ENCODE data around the gene NDRG4. TPM values are rescaled to one million over a fixed set of nuclear protein-coding genes. Genes with fewer than 3 reads are reported as not detected.
A peak's percentile ranks its signal among the peaks of the same experiment; 100 is the strongest.

NDRG4 gene
- total and polyA plus RNA-seq, 2 donors (not counting 1 experiment from before 2014, with no cell fraction given): 4.0 to 5.1 TPM

DNA sequence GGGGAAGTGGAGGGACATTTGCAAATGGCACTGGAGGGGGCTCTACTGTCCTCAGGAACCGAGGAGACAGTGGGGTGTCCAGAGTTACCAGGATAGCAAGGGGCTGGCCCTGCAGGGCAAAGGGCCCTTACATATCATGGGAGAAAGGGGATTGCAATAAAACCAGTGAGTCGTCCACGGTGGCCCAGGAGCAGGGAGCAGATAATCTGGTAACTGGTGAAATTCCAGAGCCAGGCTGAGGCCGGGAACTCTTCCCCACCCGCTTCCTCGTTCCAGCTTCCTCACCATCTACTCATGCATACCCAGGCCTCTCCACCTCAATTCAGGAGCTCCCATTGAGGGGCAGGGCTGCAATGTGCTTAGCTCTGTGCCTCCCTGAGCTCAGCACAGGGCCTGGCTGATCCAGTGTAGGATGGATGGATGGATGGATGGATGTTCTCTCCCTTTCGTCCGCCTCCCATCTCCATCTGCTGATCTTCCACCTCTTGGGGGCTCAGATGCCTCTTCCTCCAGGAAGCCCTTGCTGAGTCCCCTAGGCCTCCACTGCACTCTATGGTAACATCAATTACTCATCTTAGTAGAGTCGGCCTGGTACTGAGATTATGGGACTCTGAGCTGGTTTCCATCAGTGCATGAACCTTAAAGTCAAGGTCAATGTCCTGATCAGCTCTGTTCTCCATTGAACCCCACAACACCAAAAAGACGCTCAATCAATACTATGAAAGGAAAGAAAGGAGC lies 41.2 kb upstream of the NDRG4 start:
- Histone ChIP-seq H3K27ac (ENCODE audit: insufficient read depth, low read length) (no peak overlapping the region), H3K4me3 (replicated peaks in 1 of 4; ENCODE audit: control extremely low read depth in 1 of 4, insufficient read depth in 1 of 4, low read depth in 3 of 4, low read length in 4 of 4) (no peak overlapping the region), H3K79me2 (ENCODE audit: control insufficient read depth, insufficient read depth, low read length) (no peaks in the 10 kb centered on the region), H3K36me3 (ENCODE audit: control insufficient read depth, insufficient read depth, low read length) (no peaks in the 10 kb centered on the region), H4K20me1 (ENCODE audit: control insufficient read depth, extremely low read depth, insufficient read depth, low read length) (no peaks in the 10 kb centered on the region), H3K9me3 (ENCODE audit: control insufficient read depth, insufficient read depth, low read depth, low read length) (no peaks in the 10 kb centered on the region), H2AFZ (ENCODE audit: low read length) (no peak overlapping the region), H3K4me1 (ENCODE audit: control insufficient read depth, extremely low read depth, insufficient read depth, low read length) (no peaks in the 10 kb centered on the region), H3K9ac (ENCODE audit: insufficient read depth, low read length) (no peak overlapping the region), H3K27me3 (ENCODE audit: control insufficient read depth, insufficient read depth, low read length) (peaks cover 9% of the 10 kb centered on the region), H3K4me2 (ENCODE audit: extremely low read depth, insufficient read depth, low read length) (no peak overlapping the region)
- DNase-seq (ENCODE audit: low read depth in 2 of 2): no peak
- TF ChIP-seq EZH2 (IDR thresholded peaks at IDR 0.05; ENCODE audit: low read length, missing control alignments): no peak
- TF ChIP-seq, protein P1, sequence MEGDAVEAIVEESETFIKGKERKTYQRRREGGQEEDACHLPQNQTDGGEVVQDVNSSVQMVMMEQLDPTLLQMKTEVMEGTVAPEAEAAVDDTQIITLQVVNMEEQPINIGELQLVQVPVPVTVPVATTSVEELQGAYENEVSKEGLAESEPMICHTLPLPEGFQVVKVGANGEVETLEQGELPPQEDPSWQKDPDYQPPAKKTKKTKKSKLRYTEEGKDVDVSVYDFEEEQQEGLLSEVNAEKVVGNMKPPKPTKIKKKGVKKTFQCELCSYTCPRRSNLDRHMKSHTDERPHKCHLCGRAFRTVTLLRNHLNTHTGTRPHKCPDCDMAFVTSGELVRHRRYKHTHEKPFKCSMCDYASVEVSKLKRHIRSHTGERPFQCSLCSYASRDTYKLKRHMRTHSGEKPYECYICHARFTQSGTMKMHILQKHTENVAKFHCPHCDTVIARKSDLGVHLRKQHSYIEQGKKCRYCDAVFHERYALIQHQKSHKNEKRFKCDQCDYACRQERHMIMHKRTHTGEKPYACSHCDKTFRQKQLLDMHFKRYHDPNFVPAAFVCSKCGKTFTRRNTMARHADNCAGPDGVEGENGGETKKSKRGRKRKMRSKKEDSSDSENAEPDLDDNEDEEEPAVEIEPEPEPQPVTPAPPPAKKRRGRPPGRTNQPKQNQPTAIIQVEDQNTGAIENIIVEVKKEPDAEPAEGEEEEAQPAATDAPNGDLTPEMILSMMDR (conservative IDR thresholded peaks at IDR 0.05 in 1 of 2, IDR thresholded peaks at IDR 0.05 in 1 of 2; ENCODE audit: low read depth in 1 of 2, low read length in 2 of 2): no peak

DNA sequence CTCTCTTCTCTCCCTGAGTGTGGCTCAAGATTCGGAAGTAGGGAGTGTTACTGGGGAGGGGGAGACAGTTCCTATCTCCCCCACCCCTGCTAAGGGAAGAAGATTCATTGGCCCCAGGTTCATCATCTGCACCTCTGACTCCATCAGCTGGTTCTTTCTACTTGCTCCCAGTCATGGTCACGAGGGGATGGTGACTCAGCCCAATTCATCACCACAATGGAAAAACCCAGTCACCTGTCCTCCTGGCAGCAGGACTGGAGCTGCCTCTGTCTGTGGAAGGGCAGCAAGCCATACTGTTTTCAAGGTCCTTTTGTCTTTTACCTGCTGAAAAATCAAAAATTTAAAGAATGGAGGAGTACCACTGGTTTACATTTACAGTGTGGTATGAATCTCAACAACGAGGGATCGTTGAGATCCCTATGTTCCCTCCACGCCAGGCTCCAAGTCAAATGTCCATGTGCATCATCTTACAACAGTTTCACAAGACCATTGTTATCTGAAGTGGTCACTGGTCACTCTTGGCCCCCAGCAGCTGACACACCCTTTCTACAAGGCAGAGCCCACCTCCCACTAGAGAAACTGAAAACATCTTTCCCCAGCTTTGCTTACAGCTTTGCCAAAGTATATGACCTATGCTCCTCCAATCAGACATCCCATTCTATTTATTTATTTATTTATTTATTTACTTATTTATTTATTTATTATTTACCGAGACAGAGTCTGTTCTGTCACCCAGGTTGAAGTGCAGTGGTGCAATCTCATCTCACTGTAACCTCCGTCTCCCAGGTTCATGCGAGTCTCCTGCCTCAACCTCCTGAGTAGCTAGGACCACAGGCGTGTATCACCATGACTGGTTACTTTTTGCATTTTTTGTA lies 40.4 kb upstream of the NDRG4 start:
- no peak overlapping the region for H2AFZ ChIP-seq (ENCODE audit: low read length)
- no peak for TF ChIP-seq EZH2 (IDR thresholded peaks at IDR 0.05; ENCODE audit: low read length, missing control alignments)
- TF ChIP-seq, protein P1 (conservative IDR thresholded peaks at IDR 0.05 in 1 of 2, IDR thresholded peaks at IDR 0.05 in 1 of 2; ENCODE audit: low read depth in 1 of 2, low read length in 2 of 2): no peak
- no peak overlapping the region for H3K4me3 ChIP-seq (replicated peaks in 1 of 4; ENCODE audit: control extremely low read depth in 1 of 4, insufficient read depth in 1 of 4, low read depth in 3 of 4, low read length in 4 of 4)
- no peaks in the 10 kb centered on the region for H3K79me2 ChIP-seq (ENCODE audit: control insufficient read depth, insufficient read depth, low read length)
- peaks cover 16% of the 10 kb centered on the region for H3K27me3 ChIP-seq (ENCODE audit: control insufficient read depth, insufficient read depth, low read length)
- H3K27ac ChIP-seq (ENCODE audit: insufficient read depth, low read length): no peak overlapping the region
- no peaks in the 10 kb centered on the region for H3K36me3 ChIP-seq (ENCODE audit: control insufficient read depth, insufficient read depth, low read length)
- H3K9ac ChIP-seq (ENCODE audit: insufficient read depth, low read length): no peak overlapping the region
- no peaks in the 10 kb centered on the region for H4K20me1 ChIP-seq (ENCODE audit: control insufficient read depth, extremely low read depth, insufficient read depth, low read length)
- no peaks in the 10 kb centered on the region for H3K9me3 ChIP-seq (ENCODE audit: control insufficient read depth, insufficient read depth, low read depth, low read length)
- no peak overlapping the region for H3K4me2 ChIP-seq (ENCODE audit: extremely low read depth, insufficient read depth, low read length)
- H3K4me1 ChIP-seq (ENCODE audit: control insufficient read depth, extremely low read depth, insufficient read depth, low read length): no peaks in the 10 kb centered on the region
- DNase-seq (ENCODE audit: low read depth in 2 of 2): peak; percentile 4 to 81

DNA sequence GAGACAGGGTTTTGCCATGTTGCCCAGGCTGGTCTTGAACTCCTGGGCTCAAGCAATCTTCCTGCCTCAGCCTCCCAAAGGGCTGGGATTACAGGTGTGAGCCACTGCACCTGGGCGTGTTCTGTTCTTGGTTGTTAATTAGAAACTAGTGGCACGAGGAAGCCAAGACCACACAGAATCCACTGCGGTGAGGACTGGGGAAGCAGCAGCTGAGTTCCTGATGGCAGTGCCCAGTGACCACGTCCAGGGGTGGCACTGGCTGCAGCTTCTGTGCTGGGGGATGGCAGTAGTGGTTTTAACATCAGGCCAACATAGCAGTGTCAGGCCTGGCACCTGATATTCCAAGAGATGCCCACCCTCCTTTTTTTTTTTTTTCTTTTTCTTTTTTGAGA lies 39.7 kb upstream of the NDRG4 start:
- no peak for DNase-seq (ENCODE audit: low read depth in 2 of 2)
- TF ChIP-seq, protein P1 (conservative IDR thresholded peaks at IDR 0.05 in 1 of 2, IDR thresholded peaks at IDR 0.05 in 1 of 2; ENCODE audit: low read depth in 1 of 2, low read length in 2 of 2): no peak
- no peak for TF ChIP-seq EZH2 (IDR thresholded peaks at IDR 0.05; ENCODE audit: low read length, missing control alignments)
- H3K9me3 ChIP-seq (ENCODE audit: control insufficient read depth, insufficient read depth, low read depth, low read length): no peaks in the 10 kb centered on the region
- H3K9ac ChIP-seq (ENCODE audit: insufficient read depth, low read length): no peak overlapping the region
- no peaks in the 10 kb centered on the region for H3K79me2 ChIP-seq (ENCODE audit: control insufficient read depth, insufficient read depth, low read length)
- no peak overlapping the region for H3K4me3 ChIP-seq (replicated peaks in 1 of 4; ENCODE audit: control extremely low read depth in 1 of 4, insufficient read depth in 1 of 4, low read depth in 3 of 4, low read length in 4 of 4)
- H3K4me1 ChIP-seq (ENCODE audit: control insufficient read depth, extremely low read depth, insufficient read depth, low read length): no peaks in the 10 kb centered on the region
- H3K4me2 ChIP-seq (ENCODE audit: extremely low read depth, insufficient read depth, low read length): no peak overlapping the region
- H3K36me3 ChIP-seq (ENCODE audit: control insufficient read depth, insufficient read depth, low read length): no peaks in the 10 kb centered on the region
- H4K20me1 ChIP-seq (ENCODE audit: control insufficient read depth, extremely low read depth, insufficient read depth, low read length): no peaks in the 10 kb centered on the region
- no peak overlapping the region for H2AFZ ChIP-seq (ENCODE audit: low read length)
- no peak overlapping the region for H3K27ac ChIP-seq (ENCODE audit: insufficient read depth, low read length)
- H3K27me3 ChIP-seq (ENCODE audit: control insufficient read depth, insufficient read depth, low read length): peaks cover 23% of the 10 kb centered on the region
